NCI-H2196 treated with DMSO at 0.1 percent for 48 hours (cell line): ENCODE results near the gene TECTA.
"Not testable (repeated sequence)": the region's sequence is repeated elsewhere in the genome, so short reads cannot be mapped to it uniquely, and the experiment has no call there.

Experiments
- DNase-seq: peaks from one replicate; lab custom pipeline; 2025; ENCODE audit not compliant: unreplicated experiment; lab: John Stamatoyannopoulos, UW

TECTA gene

DNA sequence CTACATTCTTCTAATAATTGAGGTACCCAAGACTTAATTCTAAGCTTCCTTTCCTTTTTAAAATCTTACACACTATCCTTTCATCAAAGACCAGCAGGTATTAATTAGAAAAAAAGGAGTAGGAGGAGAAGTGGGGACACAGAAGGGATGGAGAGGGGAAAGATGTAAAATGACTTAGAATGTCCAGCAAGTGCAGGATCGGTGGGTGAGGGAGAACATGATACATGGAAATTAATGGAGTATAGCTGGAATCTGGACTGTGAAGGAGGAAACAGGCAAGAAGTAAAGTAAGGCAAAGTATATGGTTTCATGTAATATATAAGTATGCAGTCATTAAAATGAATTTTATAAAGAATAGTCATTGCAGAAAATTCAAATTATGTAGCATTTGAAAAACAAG, 127.8 kb downstream of the TECTA start:
- DNase-seq, result no peak

DNA sequence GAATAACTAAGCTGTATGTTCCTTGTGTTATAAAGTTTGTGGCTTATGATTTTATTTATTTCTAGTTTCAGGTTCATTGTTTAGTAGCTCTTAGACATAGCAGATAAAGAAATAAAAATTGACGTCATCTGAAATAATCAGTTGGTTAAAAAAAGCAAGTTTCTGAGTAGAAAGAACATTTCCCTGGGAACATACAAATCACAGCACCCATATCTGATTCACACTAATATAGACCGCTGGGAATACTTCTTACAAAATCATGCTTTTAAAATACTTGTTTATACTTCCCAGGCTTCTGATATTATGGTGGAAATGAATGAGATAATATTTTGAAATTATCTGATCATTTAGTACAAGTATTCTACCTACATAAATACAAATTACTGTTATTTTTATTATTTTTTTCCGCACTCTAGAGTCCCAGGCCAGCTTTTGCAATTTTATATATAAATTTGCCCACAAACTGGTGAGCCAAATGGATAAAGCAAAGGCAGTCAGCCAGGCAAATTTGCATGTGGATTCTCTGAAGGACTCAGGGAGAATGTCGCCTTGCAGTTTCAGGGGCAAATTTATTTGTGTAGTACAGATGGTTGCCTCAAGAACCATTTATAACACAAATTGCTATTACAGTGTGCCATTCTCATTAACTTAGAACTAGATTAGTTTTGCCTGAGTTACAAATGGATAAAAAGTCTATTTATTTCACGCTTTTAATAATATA, 128.6 kb downstream of the TECTA start:
- DNase-seq, result no peak

DNA sequence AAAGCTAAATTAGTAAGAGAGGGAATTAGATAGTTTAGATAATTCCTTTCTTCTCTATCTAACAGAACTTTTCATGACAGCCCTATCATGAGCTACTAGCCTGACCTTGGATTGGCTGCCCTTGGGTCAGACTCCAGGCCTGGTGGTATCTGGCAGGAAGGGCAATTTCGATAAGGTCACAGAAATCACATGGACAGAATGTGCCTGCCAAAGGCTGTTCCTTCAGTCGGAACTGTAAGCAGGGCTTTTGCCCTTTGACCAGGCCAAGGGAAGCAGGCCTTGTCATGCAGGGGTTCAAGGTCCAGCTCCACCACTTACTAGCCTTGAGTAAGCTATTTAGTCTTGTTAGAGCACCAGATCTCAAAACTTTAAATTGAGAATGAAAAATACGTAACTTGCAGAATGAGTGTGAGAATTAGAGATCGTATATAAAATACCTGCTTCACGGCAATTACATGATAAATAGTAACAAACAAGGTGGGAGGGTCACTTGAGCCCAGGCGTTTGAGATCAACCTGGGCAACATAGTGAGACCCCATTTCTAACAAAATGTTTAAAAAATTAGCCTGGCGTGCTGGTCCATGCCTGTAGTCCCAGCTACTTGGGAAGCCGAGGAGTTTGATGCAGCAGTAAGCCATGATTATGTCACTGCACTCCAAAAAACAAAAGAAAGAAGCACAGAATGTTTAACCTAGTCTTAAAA, 130.7 kb downstream of the TECTA start:
- no peak for DNase-seq

DNA sequence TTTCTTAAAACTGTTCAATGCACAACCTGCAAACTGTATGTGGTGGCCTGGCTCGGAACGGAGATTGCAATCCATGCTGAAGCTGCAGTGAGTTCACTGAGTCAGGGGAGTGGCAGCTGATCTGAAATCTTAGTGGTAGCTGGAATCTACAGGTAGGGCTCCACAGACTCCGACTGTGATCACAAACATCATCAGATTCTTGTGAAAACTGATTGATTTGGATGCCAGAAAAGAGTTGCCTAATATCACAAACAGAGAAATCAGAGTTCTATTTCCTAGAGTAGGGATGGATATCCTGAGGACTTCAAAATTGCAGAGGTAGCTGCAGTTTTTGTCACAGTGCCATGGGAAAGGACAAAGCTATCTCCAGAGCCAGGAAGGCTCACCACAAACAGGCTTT, 134.0 kb downstream of the TECTA start:
- DNase-seq, result no peak

DNA sequence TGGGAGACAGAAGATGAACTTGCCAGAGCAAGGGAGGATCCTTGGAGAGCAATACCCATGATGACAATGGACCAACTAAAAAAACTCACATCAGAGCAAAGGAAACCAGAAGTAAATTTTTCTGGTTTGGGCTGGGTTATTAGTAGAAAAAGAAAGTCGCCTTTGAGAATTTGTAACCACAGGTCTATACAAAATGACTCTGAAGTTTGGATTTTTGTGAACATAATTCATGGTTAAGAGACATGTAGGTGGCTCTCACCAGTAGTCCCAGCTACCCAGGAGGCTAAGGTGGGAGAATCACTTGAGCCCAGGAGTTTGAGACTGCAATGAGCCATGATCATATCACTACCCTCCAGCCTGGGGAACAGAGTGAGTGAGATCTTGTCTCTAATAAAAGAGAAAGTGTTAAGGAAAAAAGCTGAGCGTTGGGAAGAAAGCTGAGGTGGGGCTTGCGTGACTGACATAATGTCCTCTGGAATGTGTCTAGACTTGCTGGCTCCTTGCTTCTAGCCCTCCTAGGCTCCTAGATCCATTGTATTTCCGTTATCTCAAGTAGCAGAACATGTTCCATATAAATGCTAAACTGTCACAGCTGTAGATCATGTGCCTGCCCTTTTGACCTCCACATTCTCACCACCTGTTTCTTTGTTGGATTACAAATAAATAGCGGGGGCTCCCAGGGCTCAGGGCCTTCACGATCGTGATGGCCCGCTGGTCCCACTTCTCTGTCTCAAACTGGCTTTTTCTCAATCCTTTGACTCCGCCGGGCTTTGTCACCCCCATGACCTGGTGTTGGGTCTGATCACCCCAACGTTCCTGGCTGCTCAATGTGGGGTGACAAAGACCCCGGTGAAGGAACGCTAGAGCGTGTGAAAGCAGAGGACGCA, 135.3 kb downstream of the TECTA start:
- no peak for DNase-seq

DNA sequence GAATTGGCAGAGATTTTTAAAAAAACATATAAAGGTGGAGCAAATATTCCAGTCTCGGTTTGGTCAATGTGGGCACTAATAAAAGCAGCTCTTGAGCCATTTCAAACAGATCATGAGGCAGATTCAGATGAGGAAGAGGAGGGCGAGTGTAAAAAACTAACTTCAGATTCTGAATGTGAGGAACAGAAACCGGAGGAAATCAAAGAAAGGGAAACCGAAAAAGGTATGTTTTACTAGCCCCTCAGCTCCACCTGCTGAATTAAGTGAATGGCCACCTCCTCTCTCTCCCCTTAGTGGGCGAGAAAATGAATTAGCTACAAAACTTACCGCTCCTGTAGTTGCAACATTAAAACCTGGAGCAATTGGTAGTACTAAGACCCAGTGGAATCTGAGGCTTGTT, 136.2 kb downstream of the TECTA start:
- DNase-seq, result not testable (repeated sequence)

DNA sequence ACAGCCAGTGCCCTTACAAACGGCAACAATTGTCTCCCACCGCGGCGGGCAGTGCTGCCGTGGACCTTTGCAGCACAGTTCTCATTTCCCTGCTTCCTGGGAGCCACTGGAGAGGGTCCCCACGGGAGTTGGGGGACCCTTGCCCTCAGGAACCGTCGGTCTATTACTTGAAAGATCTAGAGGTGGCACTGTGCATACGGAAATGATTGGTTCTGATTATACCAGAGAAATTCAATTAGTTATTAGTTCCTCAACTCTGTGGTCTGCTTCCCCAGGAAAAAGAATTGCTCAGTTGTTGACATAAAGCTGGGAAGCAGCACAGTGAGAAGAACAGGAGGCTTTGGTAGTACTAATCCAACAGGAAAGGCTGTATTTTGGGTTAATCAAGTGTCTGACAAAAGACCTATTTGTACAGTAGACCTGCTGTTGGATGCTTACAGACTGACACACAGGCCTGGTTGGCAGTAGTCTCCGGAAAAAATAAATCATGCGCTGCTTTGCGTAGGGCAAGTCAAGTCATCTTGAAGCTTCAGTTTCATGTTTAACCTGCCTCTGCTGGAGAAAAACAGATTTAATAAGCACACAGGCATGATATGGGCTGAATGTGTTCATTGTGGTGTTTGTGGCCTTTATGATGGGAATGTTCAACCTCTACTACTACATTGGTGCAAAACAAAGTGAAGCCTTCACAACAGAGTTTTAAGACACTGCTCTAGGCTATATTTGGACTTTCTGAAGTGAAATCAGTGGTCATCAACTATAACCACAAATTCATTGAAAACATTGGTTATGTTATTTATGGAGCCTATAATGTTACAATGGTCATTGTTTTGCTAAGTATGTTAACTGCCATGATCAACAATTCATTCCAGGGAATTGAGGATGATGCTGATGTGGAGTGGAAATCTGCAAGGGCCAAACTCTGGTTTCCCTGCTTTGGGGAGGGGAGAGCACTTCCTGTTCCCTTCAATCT, 136.9 kb downstream of the TECTA start:
- no peak for DNase-seq

DNA sequence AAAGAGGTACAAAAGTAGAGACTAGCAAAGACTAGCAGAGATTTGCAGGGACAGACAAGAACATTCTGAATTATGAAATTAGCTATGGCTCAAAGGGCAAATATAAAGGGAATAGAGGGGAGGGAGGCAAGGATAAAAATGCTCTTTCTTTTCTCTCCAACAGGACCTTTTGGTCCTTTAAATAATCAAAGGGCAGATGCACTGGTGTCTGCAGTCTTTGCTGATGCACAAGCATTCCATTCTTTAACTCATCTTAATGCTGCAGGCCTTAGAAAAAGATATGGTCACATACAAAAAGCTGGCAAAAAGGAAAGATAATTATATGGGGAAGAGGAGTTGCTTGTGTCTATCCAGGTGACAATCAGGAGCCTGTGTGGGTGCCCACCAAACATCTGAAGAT, 137.9 kb downstream of the TECTA start:
- no peak for DNase-seq

DNA sequence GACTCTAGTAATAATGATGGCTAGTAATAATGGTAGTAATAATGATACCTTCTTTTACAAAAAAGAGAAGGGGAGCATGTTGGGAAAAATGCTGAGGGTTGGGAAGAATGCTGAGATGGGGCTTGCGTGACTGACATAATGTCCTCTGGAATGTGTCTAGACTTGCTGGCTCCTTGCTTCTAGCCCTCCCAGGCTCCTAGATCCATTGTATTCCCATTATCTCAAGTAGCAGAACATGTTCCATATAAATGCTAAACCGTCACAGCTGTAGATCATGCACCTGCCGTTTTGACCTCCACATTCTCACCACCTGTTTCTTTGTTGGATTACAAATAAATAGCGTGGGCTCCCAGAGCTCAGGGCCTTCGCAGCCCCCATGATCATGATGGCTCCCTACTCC, 139.0 kb downstream of the TECTA start:
- not testable (repeated sequence) for DNase-seq

DNA sequence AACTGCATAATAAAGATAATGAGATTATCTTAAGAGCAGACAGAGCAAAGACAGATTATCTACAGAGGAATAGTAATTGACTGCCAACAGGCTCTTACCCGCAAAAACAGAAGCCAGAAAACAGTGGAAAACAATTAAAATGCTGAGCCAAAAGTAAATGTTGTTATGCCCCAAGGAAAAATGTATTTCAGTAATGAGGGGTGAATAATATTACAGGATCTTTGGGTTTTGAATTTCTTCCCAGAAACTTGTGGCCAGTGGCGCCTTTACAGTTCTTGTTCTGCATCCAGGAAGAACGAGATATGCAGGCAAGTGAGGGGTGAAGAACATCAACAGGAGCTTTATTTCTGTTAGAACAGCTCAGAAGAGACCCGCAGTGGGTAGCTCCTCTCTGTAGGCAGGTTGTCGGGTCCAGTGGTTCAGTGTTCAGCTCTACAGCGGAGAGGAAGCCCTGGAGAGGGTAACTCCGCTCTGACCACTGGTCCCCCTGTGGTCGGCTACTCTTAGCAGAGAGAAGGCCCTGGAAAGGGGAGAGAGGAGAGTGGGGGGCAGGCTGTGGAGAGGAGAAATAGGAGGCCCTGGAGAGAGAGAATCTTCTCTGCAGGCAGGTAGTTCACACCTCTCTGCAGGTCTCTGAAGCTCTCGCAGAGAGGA, 139.7 kb downstream of the TECTA start:
- DNase-seq, result no peak
